Activated CD8-positive, alpha-beta memory T cell treated with anti-CD3 and anti-CD28 coated beads for 24 hours (primary cell): ENCODE results near the gene CNP.
A peak's percentile ranks its signal among the peaks of the same experiment; 100 is the strongest.
"Not testable (repeated sequence)": the region's sequence is repeated elsewhere in the genome, so short reads cannot be mapped to it uniquely, and the experiment has no call there.

ENCODE experiments used
- DNase-seq: peaks from one replicate; pipeline ENCODE4 v3.0.0-alpha.2; 2020

Gene CNP

GRCh38 chr17:42010266-42010680, 43.7 kb downstream of the CNP start:
- not testable (repeated sequence) for DNase-seq

DNA sequence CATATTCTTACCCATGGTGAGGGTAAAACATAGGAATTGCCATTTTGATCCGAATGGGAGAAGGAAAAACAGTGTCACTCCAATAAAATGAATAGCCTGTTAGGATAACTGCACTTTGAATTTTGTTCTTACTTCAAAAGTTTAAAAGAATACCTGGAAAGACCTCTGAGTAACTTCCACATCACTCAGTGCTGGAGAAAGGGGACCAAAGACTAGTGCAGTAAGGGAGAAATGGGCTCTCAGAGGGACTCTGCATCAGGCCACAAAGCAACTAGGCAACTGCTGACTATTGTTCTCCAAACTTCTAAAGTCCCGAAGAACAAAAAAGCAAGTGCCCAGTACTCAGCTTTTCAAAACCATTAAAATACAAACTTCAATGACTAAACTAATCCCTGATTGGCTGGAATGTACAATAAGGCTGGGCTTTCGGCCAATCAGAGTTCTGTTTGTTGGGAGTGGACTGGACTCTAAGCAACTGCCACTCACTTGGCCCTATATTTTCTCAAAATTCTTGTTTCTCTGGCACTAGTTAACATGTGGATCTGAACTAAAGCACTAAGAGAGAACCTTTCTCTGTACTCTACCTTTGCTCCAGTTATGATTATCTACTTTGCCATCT, 44.4 kb downstream of the CNP start:
- no peak for DNase-seq

DNA sequence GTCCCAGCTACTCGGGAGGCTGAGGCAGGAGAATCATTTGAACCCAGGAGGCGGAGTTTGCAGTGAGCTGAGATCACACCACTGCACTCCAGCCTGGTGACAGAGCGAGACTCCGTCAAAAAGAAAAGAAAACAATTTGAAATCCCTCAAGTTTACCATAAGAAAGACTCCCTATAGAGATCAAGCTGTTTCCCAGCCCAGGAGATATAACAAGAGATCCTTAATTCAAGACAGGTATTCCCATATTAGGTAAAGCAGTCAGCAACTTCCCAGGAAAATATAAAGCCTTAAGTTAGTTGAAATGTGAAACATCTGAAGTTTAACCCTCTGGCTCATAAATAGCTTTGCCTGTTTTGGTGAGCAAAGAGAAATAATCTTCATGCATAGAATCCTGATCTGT, 45.8 kb downstream of the CNP start:
- DNase-seq = not testable (repeated sequence)

DNA sequence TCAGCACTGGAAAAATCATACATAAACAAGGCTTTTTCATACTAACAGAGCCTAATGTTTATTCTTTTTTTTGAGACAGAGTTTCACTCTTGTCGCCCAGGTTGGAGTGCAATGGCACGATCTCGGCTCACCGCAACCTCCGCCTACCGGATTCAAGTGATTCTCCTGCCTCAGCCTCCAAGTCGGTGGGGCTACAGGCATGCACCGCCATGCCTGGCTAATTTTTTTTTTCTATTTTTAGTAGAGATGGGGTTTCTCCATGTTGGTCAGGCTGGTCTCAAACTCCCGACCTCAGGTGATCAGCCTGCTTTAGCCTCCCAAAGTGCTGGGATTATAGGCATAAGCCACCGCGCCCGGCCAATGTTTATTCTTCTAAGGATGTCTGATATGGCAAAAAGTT, 47.1 kb downstream of the CNP start:
- DNase-seq = not testable (repeated sequence)

DNA sequence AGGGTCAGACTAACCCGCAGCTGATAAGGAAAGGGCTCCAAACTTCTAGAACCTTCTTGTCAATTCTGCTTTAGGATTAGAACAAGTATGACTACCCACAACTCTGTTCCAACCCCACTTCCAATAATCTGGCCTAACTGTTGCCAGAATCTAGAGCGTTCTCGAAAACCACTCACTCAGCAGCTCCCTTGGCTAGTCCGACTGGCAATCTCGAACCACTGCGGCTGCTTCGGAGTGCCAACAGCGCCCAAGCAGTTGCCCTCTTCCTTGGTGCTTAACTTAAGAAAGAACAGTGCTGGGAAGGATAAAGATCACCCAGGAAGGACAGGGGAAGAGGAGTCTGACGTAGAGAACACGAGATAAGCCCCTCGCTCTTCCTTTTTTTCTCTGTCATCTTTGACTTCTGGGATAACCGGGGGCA, 49.8 kb downstream of the CNP start:
- DNase-seq = peak; percentile 65

DNA sequence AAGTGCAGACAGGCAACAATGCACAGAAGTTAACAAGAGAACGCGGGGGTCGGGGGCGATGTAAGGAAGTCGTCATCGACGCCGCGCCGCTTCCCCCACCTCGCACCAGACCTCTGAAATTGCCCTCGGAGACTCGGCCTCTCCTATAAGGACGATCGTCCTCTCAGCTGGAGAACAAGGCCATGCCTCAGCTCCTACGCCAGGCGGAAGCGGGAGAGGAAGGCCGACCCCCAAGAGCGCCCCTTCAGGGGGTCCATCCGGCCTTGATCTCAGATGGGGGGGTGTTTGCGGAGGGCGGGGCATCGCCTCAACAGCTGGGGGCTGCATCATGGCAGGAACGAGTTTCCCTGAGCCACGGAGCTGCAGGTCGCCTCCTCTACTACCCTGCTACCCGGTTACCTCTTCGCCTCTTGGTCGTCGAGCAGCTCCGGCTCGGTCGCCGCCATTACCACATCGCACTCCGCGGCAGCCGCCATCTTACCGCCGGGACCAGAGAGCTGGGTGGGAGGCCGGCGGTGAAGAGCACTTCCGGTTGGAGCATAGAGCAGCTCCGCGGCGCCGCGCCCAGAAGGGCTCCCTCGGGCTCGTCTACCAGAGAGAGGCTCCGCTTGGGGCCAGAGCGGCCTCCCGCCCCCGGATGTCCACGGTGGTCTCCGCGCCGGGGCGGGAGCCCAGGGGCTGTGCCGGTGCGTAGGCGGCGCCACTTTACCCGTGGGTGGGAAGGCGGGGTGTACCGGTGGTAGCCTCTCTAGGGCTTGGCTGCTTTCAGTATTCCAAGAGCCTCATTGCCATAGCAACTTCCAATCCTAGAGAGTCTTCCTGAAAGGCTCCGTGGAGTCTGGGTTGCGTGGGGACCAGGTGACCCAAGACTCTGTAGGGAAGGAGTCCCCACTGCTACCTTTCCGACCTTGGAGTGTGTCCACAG, 50.6 kb downstream of the CNP start, which contains the start of gene DNAJC7:
Gene DNAJC7, minus strand, starts transcription at position 499 of the 925 bp plus-strand sequence. Its CDS starts 23 bp downstream, at position 476.
- peak; percentile 93 for DNase-seq

GRCh38 chr17:42017866-42018200, 51.2 kb downstream of the CNP start:
- DNase-seq = no peak

- DNase-seq = no peak
Measured at GRCh38 chr17:42018339-42018738, 51.7 kb downstream of the CNP start.

GRCh38 chr17:42018988-42019387, 52.4 kb downstream of the CNP start:
- DNase-seq = no peak

GRCh38 chr17:42019509-42020404, 53.2 kb downstream of the CNP start, which contains the start of gene NKIRAS2:
Gene NKIRAS2 (plus strand): TSS chr17:42020090. CDS start chr17:42021578, 1,488 bp downstream.
- DNase-seq = peak; percentile 96

DNA sequence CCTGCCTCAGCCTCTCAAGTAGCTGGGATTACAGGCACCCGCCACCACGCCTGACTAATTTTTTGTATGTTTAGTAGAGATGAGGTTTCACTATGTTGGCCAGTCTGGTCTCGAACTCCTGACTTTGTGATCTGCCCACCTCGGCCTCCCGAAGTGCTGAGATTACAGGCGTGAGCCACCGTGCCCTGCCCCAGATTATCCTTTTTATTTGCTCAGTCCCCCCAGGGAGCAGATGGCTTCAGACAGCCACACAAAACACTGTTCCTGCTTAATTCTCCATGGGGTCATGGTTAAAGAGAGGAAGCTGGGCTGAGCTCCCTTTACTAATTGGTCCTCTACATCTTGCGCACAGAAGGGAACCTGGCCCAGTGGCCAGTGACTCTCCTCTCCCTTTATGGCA, 54.2 kb downstream of the CNP start:
- DNase-seq = not testable (repeated sequence)

GRCh38 chr17:42023524-42024349, 57.1 kb downstream of the CNP start:
- DNase-seq = no peak

GRCh38 chr17:42025191-42025579, 58.6 kb downstream of the CNP start:
- DNase-seq = peak; percentile 63

DNA sequence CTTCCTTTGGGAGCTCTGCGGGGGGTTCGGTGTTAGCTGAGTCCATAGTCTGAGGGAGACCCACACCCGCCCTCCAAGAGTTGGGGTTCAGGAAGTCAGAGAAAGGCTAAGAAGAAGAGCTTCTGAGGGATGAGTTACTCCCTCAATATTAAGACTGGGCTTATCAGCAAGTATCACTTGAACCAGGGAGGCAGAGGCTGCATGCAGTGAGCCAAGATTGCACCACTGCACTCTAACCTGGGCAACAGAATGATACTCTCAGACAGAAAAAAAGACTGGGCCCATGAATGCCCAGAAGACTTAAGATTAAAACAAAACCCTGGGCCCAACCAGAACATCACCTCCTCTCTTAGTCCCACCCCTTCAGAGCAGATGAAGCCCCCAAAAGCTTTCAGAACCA, 59.3 kb downstream of the CNP start:
- DNase-seq = no peak

DNA sequence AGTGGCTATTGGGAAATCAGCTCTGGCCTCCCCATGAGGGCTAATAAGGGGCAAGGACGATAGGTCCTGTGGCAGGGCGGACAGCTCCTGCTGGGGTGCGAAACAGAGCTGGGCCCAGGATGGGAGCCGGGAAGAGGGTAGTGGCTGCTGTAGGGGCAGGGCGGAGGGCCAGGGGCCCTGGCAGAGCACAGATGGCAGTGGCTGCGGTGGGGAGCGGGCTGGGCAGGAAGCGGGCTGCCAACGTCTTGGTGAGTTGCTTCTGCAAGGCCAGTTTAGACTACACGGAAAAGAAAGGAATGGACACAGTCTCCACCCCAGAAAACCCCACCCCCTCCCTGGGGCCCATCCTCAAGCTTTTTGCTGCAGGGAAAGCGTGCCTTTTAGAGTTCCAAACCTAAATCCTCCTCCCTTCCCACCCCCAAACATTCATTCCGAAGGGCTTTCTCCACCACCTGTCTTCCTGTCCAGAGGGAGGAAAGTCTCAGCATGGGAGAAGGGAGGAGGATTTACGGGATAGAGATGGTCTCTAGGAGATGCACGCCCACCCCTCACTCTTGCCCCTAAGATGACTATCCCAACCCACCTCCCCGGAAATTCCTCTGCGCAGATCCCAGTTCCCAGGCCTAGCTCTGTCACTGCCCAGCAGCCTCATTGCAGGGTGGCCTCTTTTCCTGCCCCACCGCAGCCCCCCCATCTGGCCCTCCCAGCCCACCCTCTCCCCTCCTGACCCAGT, 60.4 kb downstream of the CNP start:
- no peak for DNase-seq
